Neural cell (in vitro differentiated cells): ENCODE measurements around the gene HCST. TPM values are rescaled to one million over a fixed set of nuclear protein-coding genes. Genes with fewer than 3 reads are reported as not detected.

Experiments used
- H2AFZ ChIP-seq: fragments of 200-600, 300-800 bp; sonication (generic), shearing (Covaris generic); 2 replicates; pipeline ENCODE4 v1.6.0; 2014; ENCODE audit warnings: low read depth, mild to moderate bottlenecking, antibody characterized with exemption, low read length, moderate library complexity
- H3F3A ChIP-seq: fragments of 200-600 bp; shearing (Covaris generic); 2 replicates; pipeline ENCODE4 v1.6.1; 2016; ENCODE audit warnings: mild to moderate bottlenecking, moderate library complexity, mixed read lengths, antibody characterized with exemption, low read length; ENCODE audit not compliant: insufficient read depth, poor library complexity, severe bottlenecking
- H3K27ac ChIP-seq: fragments of 200-600, 300-800 bp; sonication (generic), shearing (Covaris generic); 2 replicates; pipeline ENCODE4 v1.5.1; 2014; ENCODE audit warnings: mild to moderate bottlenecking, low read length, moderate library complexity
- H3K27me3 ChIP-seq: fragments of 300-800, 200-600 bp; sonication (generic), shearing (Covaris generic); 2 replicates; pipeline ENCODE4 v1.6.0; 2014; ENCODE audit warnings: mild to moderate bottlenecking, low read depth, low read length, moderate library complexity; ENCODE audit not compliant: insufficient read depth
- H3K36me3 ChIP-seq: fragments of 300-800, 200-600 bp; sonication (generic), shearing (Covaris generic); 2 replicates; pipeline ENCODE4 v1.5.1; 2014; ENCODE audit warnings: mild to moderate bottlenecking, antibody characterized with exemption, low read length, moderate library complexity; ENCODE audit not compliant: insufficient read depth
- H3K4me2 ChIP-seq: fragments of 300-800, 200-600 bp; sonication (generic), shearing (Covaris generic); 2 replicates; pipeline ENCODE4 v1.6.0; 2014; ENCODE audit warnings: mild to moderate bottlenecking, low read length
- H3K4me3 ChIP-seq: fragments of 300-800, 200-600 bp; sonication (generic), shearing (Covaris generic); 2 replicates; pipeline ENCODE4 v1.5.1; 2014; ENCODE audit warnings: mild to moderate bottlenecking, low read length, moderate library complexity
- H3K79me2 ChIP-seq: fragments of 200-600 bp; shearing (Covaris generic); replicated peaks from 2 replicates; pipeline ENCODE4 v1.6.0; 2014; ENCODE audit warnings: mild to moderate bottlenecking, low read length, moderate library complexity; ENCODE audit not compliant: insufficient read depth
- H3K9ac ChIP-seq: fragments of 300-800, 200-600 bp; sonication (generic), shearing (Covaris generic); 2 replicates; pipeline ENCODE4 v1.6.1; 2016; ENCODE audit warnings: mild to moderate bottlenecking, low read length, mixed read lengths
- H3K9me2 ChIP-seq: fragments of 200-600 bp; shearing (Covaris generic); 2 replicates; pipeline ENCODE4 v1.6.1; 2016; ENCODE audit warnings: mild to moderate bottlenecking, low read length, mixed read lengths; ENCODE audit not compliant: insufficient read depth
- H3K9me3 ChIP-seq: fragments of 200-600, 300-800 bp; sonication (generic), shearing (Covaris generic); 2 replicates; pipeline ENCODE4 v1.6.1; 2016; ENCODE audit warnings: mild to moderate bottlenecking, mixed run types, low read length, moderate library complexity, mixed read lengths
- H4K20me1 ChIP-seq: fragments of 200-600 bp; shearing (Covaris generic); 2 replicates; pipeline ENCODE4 v1.6.1; 2016; ENCODE audit warnings: mild to moderate bottlenecking, mixed run types; ENCODE audit not compliant: insufficient read depth
- EP300 ChIP-seq: fragments of 450-650 bp; conservative IDR thresholded peaks from 2 replicates; pipeline ENCODE4 v1.6.1; 2014; ENCODE audit warnings: antibody characterized with exemption, mild to moderate bottlenecking, moderate library complexity; ENCODE audit not compliant: poor library complexity, severe bottlenecking
- EZH2 ChIP-seq: fragments of 200-600, 300-800 bp; shearing (Covaris generic), sonication (generic); IDR thresholded peaks from 2 replicates; pipeline ENCODE4 v1.6.1; 2014; ENCODE audit warnings: antibody characterized with exemption, low read length, borderline replicate concordance, mild to moderate bottlenecking; ENCODE audit not compliant: insufficient read depth, poor library complexity, severe bottlenecking
- MXI1 ChIP-seq: fragments of 450-650 bp; conservative IDR thresholded peaks from 2 replicates; pipeline ENCODE4 v1.6.1; 2014; ENCODE audit warnings: antibody characterized with exemption, mild to moderate bottlenecking; ENCODE audit not compliant: poor library complexity, severe bottlenecking
- POLR2AphosphoS5 ChIP-seq: IDR thresholded peaks from 2 replicates; pipeline ENCODE4 v1.6.1; 2012
- RAD21 ChIP-seq: fragments of 450-650 bp; conservative IDR thresholded peaks from 2 replicates; pipeline ENCODE4 v1.6.1; 2014; ENCODE audit warnings: antibody characterized with exemption, mild to moderate bottlenecking, moderate library complexity
- SMC3 ChIP-seq: fragments of 450-650 bp; conservative IDR thresholded peaks from 2 replicates; pipeline ENCODE4 v1.6.1; 2014; ENCODE audit warnings: antibody characterized with exemption, mild to moderate bottlenecking, moderate library complexity; ENCODE audit not compliant: poor library complexity
- TAF1 ChIP-seq: IDR thresholded peaks from 2 replicates; pipeline ENCODE4 v1.6.1; 2012; ENCODE audit warnings: low read depth
- polyA plus RNA-seq: library from polyadenylated mRNA; depleted of rRNA; stranded (reverse); fragments of >200 nt; gene quantifications from 2 replicates; pipeline ENCODE4 v1.2.3, GENCODE V29; 2014
- TF ChIP-seq, protein P1 (sequence below): IDR thresholded peaks from 2 replicates; pipeline ENCODE4 v1.6.1; 2012; ENCODE audit warnings: borderline replicate concordance
- TF ChIP-seq, protein P2 (sequence below): fragments of 450-650 bp; IDR thresholded peaks from 2 replicates; pipeline ENCODE4 v1.5.1; 2014; ENCODE audit warnings: antibody characterized with exemption, mild to moderate bottlenecking, moderate library complexity; ENCODE audit not compliant: poor library complexity, severe bottlenecking

HCST gene
- polyA plus RNA-seq, 1 donor from 2014 or later: not detected

DNA sequence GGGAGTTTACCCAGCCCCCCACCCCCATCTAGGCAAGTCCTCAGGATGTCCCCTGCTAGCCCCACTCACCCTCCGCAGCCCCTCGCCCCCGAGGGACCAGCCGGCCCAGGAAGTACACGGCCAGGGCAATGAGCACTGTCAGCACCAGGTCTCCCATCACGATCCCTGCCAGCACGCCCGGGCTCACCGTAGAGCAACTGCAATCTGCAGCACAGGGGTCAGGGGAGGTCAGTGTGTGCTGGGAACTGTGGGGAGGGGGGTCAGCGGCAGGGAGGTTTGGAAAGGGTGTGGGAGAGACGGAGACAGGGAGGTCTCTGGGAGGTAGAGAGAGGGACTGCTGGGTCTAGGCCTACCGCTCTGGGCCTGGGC lies 5.0 kb downstream of the HCST start:
- H3K9me3 ChIP-seq: no peaks in the 10 kb centered on the region
- H3F3A ChIP-seq: no peaks in the 10 kb centered on the region
- no peak overlapping the region for H3K9ac ChIP-seq
- H3K27ac ChIP-seq: no peak overlapping the region
- TF ChIP-seq EP300 (no peak), POLR2AphosphoS5 (no peak), RAD21 (no peak), EZH2 (no peak), TAF1 (no peak), SMC3 (no peak), MXI1 (no peak)
- TF ChIP-seq, protein P1, sequence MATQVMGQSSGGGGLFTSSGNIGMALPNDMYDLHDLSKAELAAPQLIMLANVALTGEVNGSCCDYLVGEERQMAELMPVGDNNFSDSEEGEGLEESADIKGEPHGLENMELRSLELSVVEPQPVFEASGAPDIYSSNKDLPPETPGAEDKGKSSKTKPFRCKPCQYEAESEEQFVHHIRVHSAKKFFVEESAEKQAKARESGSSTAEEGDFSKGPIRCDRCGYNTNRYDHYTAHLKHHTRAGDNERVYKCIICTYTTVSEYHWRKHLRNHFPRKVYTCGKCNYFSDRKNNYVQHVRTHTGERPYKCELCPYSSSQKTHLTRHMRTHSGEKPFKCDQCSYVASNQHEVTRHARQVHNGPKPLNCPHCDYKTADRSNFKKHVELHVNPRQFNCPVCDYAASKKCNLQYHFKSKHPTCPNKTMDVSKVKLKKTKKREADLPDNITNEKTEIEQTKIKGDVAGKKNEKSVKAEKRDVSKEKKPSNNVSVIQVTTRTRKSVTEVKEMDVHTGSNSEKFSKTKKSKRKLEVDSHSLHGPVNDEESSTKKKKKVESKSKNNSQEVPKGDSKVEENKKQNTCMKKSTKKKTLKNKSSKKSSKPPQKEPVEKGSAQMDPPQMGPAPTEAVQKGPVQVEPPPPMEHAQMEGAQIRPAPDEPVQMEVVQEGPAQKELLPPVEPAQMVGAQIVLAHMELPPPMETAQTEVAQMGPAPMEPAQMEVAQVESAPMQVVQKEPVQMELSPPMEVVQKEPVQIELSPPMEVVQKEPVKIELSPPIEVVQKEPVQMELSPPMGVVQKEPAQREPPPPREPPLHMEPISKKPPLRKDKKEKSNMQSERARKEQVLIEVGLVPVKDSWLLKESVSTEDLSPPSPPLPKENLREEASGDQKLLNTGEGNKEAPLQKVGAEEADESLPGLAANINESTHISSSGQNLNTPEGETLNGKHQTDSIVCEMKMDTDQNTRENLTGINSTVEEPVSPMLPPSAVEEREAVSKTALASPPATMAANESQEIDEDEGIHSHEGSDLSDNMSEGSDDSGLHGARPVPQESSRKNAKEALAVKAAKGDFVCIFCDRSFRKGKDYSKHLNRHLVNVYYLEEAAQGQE: no peak
- TF ChIP-seq, protein P2, sequence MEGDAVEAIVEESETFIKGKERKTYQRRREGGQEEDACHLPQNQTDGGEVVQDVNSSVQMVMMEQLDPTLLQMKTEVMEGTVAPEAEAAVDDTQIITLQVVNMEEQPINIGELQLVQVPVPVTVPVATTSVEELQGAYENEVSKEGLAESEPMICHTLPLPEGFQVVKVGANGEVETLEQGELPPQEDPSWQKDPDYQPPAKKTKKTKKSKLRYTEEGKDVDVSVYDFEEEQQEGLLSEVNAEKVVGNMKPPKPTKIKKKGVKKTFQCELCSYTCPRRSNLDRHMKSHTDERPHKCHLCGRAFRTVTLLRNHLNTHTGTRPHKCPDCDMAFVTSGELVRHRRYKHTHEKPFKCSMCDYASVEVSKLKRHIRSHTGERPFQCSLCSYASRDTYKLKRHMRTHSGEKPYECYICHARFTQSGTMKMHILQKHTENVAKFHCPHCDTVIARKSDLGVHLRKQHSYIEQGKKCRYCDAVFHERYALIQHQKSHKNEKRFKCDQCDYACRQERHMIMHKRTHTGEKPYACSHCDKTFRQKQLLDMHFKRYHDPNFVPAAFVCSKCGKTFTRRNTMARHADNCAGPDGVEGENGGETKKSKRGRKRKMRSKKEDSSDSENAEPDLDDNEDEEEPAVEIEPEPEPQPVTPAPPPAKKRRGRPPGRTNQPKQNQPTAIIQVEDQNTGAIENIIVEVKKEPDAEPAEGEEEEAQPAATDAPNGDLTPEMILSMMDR: no peak
- no peak overlapping the region for H2AFZ ChIP-seq
- H4K20me1 ChIP-seq: no peaks in the 10 kb centered on the region
- H3K9me2 ChIP-seq: no peaks in the 10 kb centered on the region
- H3K4me3 ChIP-seq: no peak overlapping the region
- H3K4me2 ChIP-seq: no peak overlapping the region
- no peaks in the 10 kb centered on the region for H3K79me2 ChIP-seq
- peaks cover 10% of the 10 kb centered on the region for H3K27me3 ChIP-seq
- no peaks in the 10 kb centered on the region for H3K36me3 ChIP-seq

DNA sequence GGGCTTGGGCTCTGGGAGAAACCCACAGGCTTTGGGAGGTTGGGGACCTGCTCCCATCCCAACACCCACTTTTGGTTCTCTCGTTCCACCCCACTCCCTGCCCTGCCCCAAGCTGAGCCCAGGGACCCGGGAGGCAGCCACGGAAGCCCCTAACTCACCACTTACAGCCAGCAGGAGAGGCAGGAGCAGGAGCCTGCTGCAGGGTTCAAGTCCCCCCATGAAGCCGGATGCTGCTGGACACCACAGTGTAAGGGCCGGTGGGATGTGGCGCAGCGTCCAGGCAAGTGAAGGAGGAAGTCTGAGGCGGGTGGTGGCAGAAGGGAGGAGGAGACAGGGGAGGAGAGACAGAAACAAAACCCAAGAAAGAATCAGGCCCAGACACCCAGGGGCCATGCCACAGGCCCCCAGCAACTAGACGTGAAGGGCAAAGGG lies 5.7 kb downstream of the HCST start, which contains the start of gene TYROBP:
TSS of gene TYROBP (minus strand) at position 286 of the 432 bp plus-strand sequence. CDS start at position 219, 67 bp downstream.
- H3K4me3 ChIP-seq: no peak within 1 kb of the TSS
- no peaks in the 10 kb centered on the region for H3K79me2 ChIP-seq
- H3K27me3 ChIP-seq: peaks cover 5% of the 10 kb centered on the region
- H3K27ac ChIP-seq: no peak within 1 kb of the TSS
- no peaks in the 10 kb centered on the region for H3F3A ChIP-seq
- no peaks in the 10 kb centered on the region for H3K9me3 ChIP-seq
- no peak for TF ChIP-seq EP300
- TF ChIP-seq, protein P2: no peak
- no peak for TF ChIP-seq RAD21
- no peak for TF ChIP-seq POLR2AphosphoS5
- TF ChIP-seq TAF1: no peak
- TF ChIP-seq, protein P1: no peak
- TF ChIP-seq SMC3: no peak
- TF ChIP-seq EZH2: no peak
- TF ChIP-seq MXI1: no peak
- no peaks in the 10 kb centered on the region for H3K36me3 ChIP-seq
- no peaks in the 10 kb centered on the region for H3K9me2 ChIP-seq
- no peak within 1 kb of the TSS for H3K9ac ChIP-seq
- H3K4me2 ChIP-seq: no peak within 1 kb of the TSS
- H2AFZ ChIP-seq: no peak within 1 kb of the TSS
- H4K20me1 ChIP-seq: no peaks in the 10 kb centered on the region
